Fibroblast of mammary gland (primary cell): ENCODE measurements around the gene ATE1.
"Not testable (repeated sequence)": the region's sequence is repeated elsewhere in the genome, so short reads cannot be mapped to it uniquely, and the experiment has no call there.

Experiments
- DNase-seq: peaks from one replicate; pipeline ENCODE4 v3.0.0-alpha.2; 2010; ENCODE audit warnings: low read depth
- H3K4me3 ChIP-seq: 2 replicates; pipeline ENCODE4 v1.5.1; 2011; ENCODE audit warnings: low read depth, mild to moderate bottlenecking, low read length, moderate library complexity; ENCODE audit not compliant: control insufficient read depth
- TF ChIP-seq, protein P1 (sequence below): conservative IDR thresholded peaks from 2 replicates; pipeline ENCODE4 v1.5.1; 2011; ENCODE audit warnings: low read depth, low read length, inconsistent platforms; ENCODE audit not compliant: control insufficient read depth, insufficient read depth

ATE1 gene

DNA sequence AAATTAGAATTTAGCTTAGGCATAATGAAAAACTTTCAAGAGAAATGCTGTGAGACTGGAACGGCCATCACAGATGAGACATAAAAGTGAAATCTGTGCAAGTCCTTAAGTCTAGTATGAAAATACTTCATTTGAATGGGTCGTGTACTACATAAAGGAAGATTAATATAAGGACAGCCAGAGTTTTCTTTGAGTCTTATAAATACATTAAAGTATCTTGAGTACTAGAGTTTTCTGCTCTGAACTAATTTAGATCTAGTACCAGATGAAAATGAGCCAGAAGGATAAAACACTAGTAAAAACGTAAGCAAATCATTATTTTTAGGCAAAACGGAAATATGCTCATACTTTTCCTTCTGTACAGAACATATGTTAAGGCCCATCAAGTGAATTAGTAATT, 93.1 kb downstream of the ATE1 start:
- H3K4me3 ChIP-seq: no peak overlapping the region
- no peak for DNase-seq
- TF ChIP-seq, protein P1, sequence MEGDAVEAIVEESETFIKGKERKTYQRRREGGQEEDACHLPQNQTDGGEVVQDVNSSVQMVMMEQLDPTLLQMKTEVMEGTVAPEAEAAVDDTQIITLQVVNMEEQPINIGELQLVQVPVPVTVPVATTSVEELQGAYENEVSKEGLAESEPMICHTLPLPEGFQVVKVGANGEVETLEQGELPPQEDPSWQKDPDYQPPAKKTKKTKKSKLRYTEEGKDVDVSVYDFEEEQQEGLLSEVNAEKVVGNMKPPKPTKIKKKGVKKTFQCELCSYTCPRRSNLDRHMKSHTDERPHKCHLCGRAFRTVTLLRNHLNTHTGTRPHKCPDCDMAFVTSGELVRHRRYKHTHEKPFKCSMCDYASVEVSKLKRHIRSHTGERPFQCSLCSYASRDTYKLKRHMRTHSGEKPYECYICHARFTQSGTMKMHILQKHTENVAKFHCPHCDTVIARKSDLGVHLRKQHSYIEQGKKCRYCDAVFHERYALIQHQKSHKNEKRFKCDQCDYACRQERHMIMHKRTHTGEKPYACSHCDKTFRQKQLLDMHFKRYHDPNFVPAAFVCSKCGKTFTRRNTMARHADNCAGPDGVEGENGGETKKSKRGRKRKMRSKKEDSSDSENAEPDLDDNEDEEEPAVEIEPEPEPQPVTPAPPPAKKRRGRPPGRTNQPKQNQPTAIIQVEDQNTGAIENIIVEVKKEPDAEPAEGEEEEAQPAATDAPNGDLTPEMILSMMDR: no peak

DNA sequence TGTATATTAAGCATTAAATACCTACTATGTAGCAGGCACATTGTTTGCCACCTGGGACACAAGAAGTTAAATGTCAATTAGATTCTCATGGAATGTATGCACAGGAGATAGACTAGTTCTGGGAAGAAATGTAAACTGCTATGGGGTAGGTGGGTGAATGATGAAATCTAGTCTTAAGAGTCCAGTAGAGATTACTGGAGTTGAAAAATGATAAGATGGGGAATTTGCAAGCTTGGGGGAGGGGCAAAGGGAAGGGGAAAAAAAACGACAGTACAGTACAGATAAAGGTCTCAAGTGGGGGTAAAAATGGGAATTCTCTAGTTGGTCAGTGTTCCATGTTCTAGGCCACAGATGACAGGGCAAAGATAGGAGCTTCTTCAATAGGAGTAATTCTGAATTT, 94.4 kb downstream of the ATE1 start:
- TF ChIP-seq, protein P1: no peak
- no peak for DNase-seq
- no peak overlapping the region for H3K4me3 ChIP-seq

DNA sequence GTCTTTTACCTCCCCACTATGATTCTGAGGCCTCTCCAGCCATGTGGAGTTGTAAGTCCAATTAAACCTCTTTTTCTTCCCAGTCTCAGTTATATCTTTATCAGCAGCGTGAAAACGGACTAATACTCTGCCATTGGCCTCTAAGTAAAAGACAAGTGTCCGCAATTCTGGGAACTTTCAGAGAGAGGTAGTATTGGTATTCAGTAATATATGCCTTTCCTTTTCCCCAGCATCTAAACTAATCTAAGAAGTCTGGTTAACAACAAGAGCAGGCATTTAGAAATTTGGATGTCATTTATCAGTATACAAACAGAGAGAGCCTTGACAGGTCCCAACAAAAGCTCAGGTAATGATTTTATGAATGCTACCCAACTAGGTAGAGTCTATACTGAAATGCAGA, 95.2 kb downstream of the ATE1 start:
- TF ChIP-seq, protein P1: no peak
- DNase-seq: no peak
- H3K4me3 ChIP-seq: no peak overlapping the region

DNA sequence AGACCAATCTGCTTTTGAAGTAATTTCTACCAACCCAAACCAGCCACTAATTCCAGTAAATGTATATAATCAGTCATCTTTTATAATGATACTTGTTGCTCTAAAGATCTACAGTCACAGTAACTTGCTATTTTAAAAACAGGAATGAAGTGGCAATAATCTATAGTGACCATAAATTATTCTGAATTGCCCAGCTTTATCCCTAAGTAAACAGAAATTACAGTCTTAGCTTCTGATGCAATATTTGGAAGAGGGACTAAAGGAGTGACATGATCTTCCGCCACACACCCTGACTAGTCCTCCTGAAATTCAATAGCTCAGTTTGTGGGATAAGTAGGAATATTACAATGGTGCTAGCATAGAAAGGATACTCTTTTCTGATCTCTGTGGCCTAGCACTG, 96.1 kb downstream of the ATE1 start:
- H3K4me3 ChIP-seq: no peak overlapping the region
- DNase-seq: no peak
- TF ChIP-seq, protein P1: no peak

DNA sequence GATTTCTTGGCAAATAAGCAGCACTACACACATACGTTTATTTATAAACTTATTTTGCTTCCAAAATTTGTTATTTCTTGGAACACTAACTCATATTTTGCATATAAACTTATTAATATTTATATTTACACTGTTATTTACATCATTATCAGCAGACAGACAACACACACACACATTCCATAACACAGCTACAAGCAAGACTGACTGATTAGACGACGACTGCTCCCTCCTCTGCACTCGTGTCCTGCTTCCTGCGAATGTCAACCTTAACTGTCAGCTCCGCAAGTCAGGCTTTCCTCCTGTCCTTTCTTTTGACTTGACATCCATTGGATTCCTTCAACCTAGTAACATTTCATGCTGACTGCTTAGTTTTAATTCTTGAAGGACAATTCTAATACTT, 96.6 kb downstream of the ATE1 start:
- TF ChIP-seq, protein P1: no peak
- H3K4me3 ChIP-seq: no peak overlapping the region
- no peak for DNase-seq

DNA sequence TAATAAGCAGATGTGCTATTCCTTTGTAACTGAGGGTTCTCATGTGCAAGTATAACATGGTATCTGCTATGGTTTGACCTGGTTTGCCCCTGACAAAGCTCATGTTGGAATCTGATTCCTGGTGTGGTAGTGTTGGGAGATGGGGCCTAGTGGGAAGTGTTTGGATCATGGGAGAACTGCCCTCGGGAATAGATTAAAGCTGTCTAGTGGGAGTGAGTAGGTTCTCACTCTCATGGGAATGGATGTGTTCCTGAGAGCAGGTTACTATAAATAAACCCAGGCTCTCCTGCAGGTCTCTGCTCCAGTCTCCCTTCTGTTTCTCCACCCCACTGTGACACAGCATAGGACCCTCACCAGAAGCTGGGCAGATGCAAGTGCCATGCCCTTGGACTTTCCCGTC, 97.7 kb downstream of the ATE1 start:
- no peak overlapping the region for H3K4me3 ChIP-seq
- no peak for DNase-seq
- TF ChIP-seq, protein P1: no peak

DNA sequence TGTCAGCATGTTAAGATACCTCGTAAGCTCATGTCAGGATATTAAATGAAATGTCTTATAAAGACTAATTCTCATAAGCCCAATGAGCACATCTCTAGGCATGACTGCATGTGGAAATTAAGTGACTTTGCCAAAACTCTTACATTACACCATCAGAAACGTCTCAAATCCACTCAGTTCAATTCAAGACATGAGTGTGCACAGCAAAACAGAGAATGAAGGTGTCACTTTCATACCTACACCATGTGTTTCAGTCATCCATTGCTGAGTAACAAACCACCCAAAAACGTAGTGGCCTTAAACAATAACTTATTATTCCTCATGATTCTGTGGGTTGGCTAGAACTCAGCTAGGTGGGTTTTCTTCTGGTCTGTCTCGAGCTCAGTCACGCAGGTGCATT, 99.8 kb downstream of the ATE1 start:
- TF ChIP-seq, protein P1: no peak
- H3K4me3 ChIP-seq: no peak overlapping the region
- no peak for DNase-seq

DNA sequence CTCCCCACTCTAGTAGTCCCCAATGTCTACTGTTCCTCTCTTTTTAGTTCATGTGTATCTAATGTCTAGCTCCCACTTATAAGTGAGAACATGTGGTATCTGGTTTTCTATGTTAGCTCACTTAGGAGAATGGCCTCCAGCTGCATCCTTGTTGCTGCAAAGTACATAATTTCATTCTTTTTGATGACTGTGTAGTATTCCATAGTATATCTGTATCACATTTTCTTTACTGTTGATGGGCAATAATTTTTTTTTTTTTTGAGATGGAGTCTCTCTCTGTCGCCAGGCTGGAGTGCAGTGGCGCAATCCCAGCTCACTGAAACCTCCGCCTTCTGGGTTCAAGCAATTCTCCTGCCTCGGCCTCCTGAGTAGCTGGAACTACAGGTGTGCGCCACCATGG, 101.1 kb downstream of the ATE1 start:
- not testable (repeated sequence) for H3K4me3 ChIP-seq, DNase-seq
